GM12878 (cell line): Measurements from ENCODE around the gene TRIM67. TPM values are rescaled to one million over a fixed set of nuclear protein-coding genes. Genes with fewer than 3 reads are reported as not detected.

Experiments used
- ATAC-seq: fragments of 200-7000 bp; cut with Tn5 transposase; 3 replicates; pipeline ENCODE4 v1.9.1; 2020; ENCODE audit warnings: mild to moderate bottlenecking, moderate library complexity
- BruUV-seq: library from RNA; stranded (reverse); fragments of 400-500 nt; replicated peaks from 2 replicates; lab custom pipeline; 2021; lab: Mats Ljungman, UMichigan
- CTCF ChIA-PET: fragments of 300-600 bp; sonication (Branson Sonifier 250); formaldehyde crosslinking; extraction: SDS; loops from one replicate; lab custom pipeline; 2021; ENCODE audit warnings: inconsistent platforms; lab: Yijun Ruan, JAX
- POLR2A ChIA-PET: fragments of 350-600 bp; formaldehyde crosslinking; extraction: SDS; loops from one replicate; lab custom pipeline; 2021; ENCODE audit warnings: inconsistent platforms; lab: Charles Lee
- RAD21 ChIA-PET: fragments of 300-600 bp; sonication (Branson Sonifier 250); formaldehyde crosslinking; loops from one replicate; lab custom pipeline; 2023; ENCODE audit warnings: antibody characterized with exemption; ENCODE audit not compliant: unreplicated experiment; lab: Charles Lee
- SMC1A ChIA-PET: fragments of 300-600 bp; sonication (Branson Sonifier 250); formaldehyde crosslinking; loops from one replicate; lab custom pipeline; 2023; ENCODE audit not compliant: unreplicated experiment, uncharacterized antibody; lab: Charles Lee
- DNase-seq: peaks from one replicate; pipeline ENCODE4 v3.0.0-alpha.2; 2011; ENCODE audit warnings: low read depth, low spot score
- FAIRE-seq: peaks from 3 replicates; lab custom pipeline; 2011; peaks lifted over from hg19 to GRCh38; lab: Jason Lieb, UNC
- H2AFZ ChIP-seq: 2 replicates; pipeline ENCODE4 v1.6.0; 2011; ENCODE audit warnings: low read depth, low read length, control low read depth; ENCODE audit not compliant: control insufficient read depth
- H3K27ac ChIP-seq: 2 replicates; pipeline ENCODE4 v1.5.1; 2011; ENCODE audit warnings: control low read depth; ENCODE audit not compliant: control insufficient read depth, insufficient read depth
- H3K27me3 ChIP-seq, 2 experiments: replicated peaks in 1 of 2; 2 replicates each; pipeline versions ENCODE4 v1.6.0 to v1.6.1; 2011; ENCODE audit warnings: low read length in 1 of 2; ENCODE audit not compliant: control insufficient read depth in 2 of 2, insufficient read depth in 2 of 2
- H3K36me3 ChIP-seq, 2 experiments: 2 replicates each; pipeline ENCODE4 v1.5.1; 2011; ENCODE audit warnings: low read length in 1 of 2; ENCODE audit not compliant: control insufficient read depth in 2 of 2, insufficient read depth in 2 of 2
- H3K4me1 ChIP-seq: 2 replicates; pipeline ENCODE4 v1.6.1; 2011; ENCODE audit warnings: mild to moderate bottlenecking, low read length, moderate library complexity, mixed read lengths; ENCODE audit not compliant: control insufficient read depth, insufficient read depth
- H3K4me2 ChIP-seq: 2 replicates; pipeline ENCODE4 v1.6.0; 2011; ENCODE audit warnings: control low read depth; ENCODE audit not compliant: control insufficient read depth, insufficient read depth
- H3K4me3 ChIP-seq: fragments of 200-600 bp; sonication (generic); 2 replicates; pipeline ENCODE4 v1.5.1; 2016
- H3K79me2 ChIP-seq: 2 replicates; pipeline ENCODE4 v1.6.0; 2011; ENCODE audit warnings: low read length; ENCODE audit not compliant: control insufficient read depth, insufficient read depth
- H3K9ac ChIP-seq: 2 replicates; pipeline ENCODE4 v1.8.0; 2011; ENCODE audit warnings: low read length, control low read depth, mixed read lengths; ENCODE audit not compliant: control insufficient read depth, insufficient read depth
- H3K9me3 ChIP-seq: replicated peaks from 3 replicates; pipeline ENCODE4 v1.5.1; 2011; ENCODE audit warnings: mild to moderate bottlenecking, low read length; ENCODE audit not compliant: control insufficient read depth, insufficient read depth
- H4K20me1 ChIP-seq: 2 replicates; pipeline ENCODE4 v1.6.0; 2011; ENCODE audit not compliant: control insufficient read depth, insufficient read depth
- BCLAF1 ChIP-seq: fragments of 450-650 bp; IDR thresholded peaks from 2 replicates; pipeline ENCODE4 v1.6.1; 2017; ENCODE audit warnings: antibody characterized with exemption, mild to moderate bottlenecking, moderate library complexity
- CBX5 ChIP-seq: sonication (generic); IDR thresholded peaks from 2 replicates; pipeline ENCODE4 v1.6.1; 2016; ENCODE audit warnings: low read depth, moderate library complexity, mild to moderate bottlenecking, inconsistent platforms
- CHD4 ChIP-seq: fragments of 200-600 bp; sonication (generic); IDR thresholded peaks from 2 replicates; pipeline ENCODE4 v1.6.1; 2016; ENCODE audit warnings: mild to moderate bottlenecking
- CREM ChIP-seq: IDR thresholded peaks from 2 replicates; pipeline ENCODE4 v1.6.1; 2014; ENCODE audit warnings: antibody characterized with exemption, low read depth
- ELK1 ChIP-seq: IDR thresholded peaks from 2 replicates; pipeline ENCODE4 v1.6.1; 2012; ENCODE audit warnings: low read depth, low read length, improper control_type of control experiment
- ETV6 ChIP-seq, 2 experiments: fragments of 450-650 bp in 1 of 2; IDR thresholded peaks in 1 of 2; conservative IDR thresholded peaks in 1 of 2; 2 replicates each; pipeline ENCODE4 v1.6.1; 2014; ENCODE audit warnings: antibody characterized with exemption in 1 of 2, borderline replicate concordance in 1 of 2, low read depth in 1 of 2, mild to moderate bottlenecking in 1 of 2, moderate library complexity in 1 of 2
- HDAC6 ChIP-seq: fragments of 200-600 bp; sonication (generic); IDR thresholded peaks from one replicate; pipeline ENCODE4 v1.8.0; 2017; ENCODE audit warnings: antibody characterized with exemption; ENCODE audit not compliant: unreplicated experiment
- NFXL1 ChIP-seq: fragments of 450-650 bp; IDR thresholded peaks from 2 replicates; pipeline ENCODE4 v1.6.1; 2017; ENCODE audit warnings: antibody characterized with exemption, mild to moderate bottlenecking, borderline replicate concordance
- PAX8 ChIP-seq: fragments of 450-650 bp; IDR thresholded peaks from 2 replicates; pipeline ENCODE4 v1.6.1; 2017; ENCODE audit warnings: mild to moderate bottlenecking, moderate library complexity
- POLR2AphosphoS2 ChIP-seq: IDR thresholded peaks from 2 replicates; pipeline ENCODE4 v1.6.1; 2011; ENCODE audit warnings: low read depth, mild to moderate bottlenecking, low read length, improper control_type of control experiment, moderate library complexity
- POLR2AphosphoS5 ChIP-seq: IDR thresholded peaks from 2 replicates; pipeline ENCODE4 v1.6.1; 2011; ENCODE audit warnings: mild to moderate bottlenecking, low read length, inconsistent platforms
- RELB ChIP-seq: fragments of 450-650 bp; IDR thresholded peaks from 2 replicates; pipeline ENCODE4 v1.6.1; 2017; ENCODE audit warnings: low read depth, mild to moderate bottlenecking, moderate library complexity
- SREBF2 ChIP-seq: IDR thresholded peaks from 2 replicates; pipeline ENCODE4 v1.6.1; 2012; ENCODE audit warnings: mild to moderate bottlenecking, low read length
- WGBS: methylation state at CpG from one replicate; pipeline ENCODE4 v1.1.6; 2016; ENCODE audit warnings: low lambda C conversion rate; ENCODE audit not compliant: insufficient replicate concordance, insufficient coverage; ENCODE audit errors: missing lambda C conversion rate; 5-methylcytosine and 5-hydroxymethylcytosine counted together
- in situ Hi-C: fragments of 300-500 bp; cut with MboI; formaldehyde crosslinking; loops from 9 replicates; pipeline ENCODE4 v1.14.3; 2018; ENCODE audit warnings: mixed read lengths
- intact Hi-C: fragments of 100-400 bp; cut with micrococcal nuclease; formaldehyde crosslinking; loops from one replicate; pipeline ENCODE4 v1.14.2; 2022; ENCODE audit not compliant: unreplicated experiment
- polyA plus RNA-seq, 11 experiments: library from polyadenylated mRNA; depleted of rRNA in 4 of 11; unstranded in 6 of 11; stranded (reverse) in 5 of 11; fragments of >200 nt; fragmentation: Nextera tagmentation in 4 of 11; fragmentation: Illumina TruSeq in 1 of 11; extraction: Ambion mirVana in 4 of 11; extraction: Trizol in 1 of 11; gene quantifications; 1 replicate in 1 of 11; 2 replicates in 10 of 11; pipeline versions ENCODE4 v1.2.1 to v1.2.3, GENCODE V29; 2011 to 2016; ENCODE audit warnings: inconsistent platforms in 2 of 11, missing spikeins in 2 of 11, low read depth in 1 of 11
- total RNA-seq, 4 experiments: library from RNA; depleted of rRNA in 3 of 4; stranded (reverse); fragments of >200 nt in 3 of 4; fragmentation: Illumina TruSeq in 1 of 4; extraction: Trizol in 1 of 4; gene quantifications; 2 replicates each; pipeline versions ENCODE4 v1.2.1 to v1.2.3, GENCODE V29; 2013 to 2021

The TRIM67 gene
- total and polyA plus RNA-seq, 10 of the 15 experiments (the other 5 are each of a cell fraction or from before 2014, with no cell fraction given) = under 0.01 to 0.01 TPM; not detected in 8

GRCh38 chr1:231248778-231249177 lies 86.9 kb downstream of the TRIM67 start:
- BruUV-seq = no TSS peak
- 96% methylated on average over 1 of the region's 1 CpG for WGBS
- H3K79me2 ChIP-seq = peaks cover 17% of the 10 kb centered on the region
- no peak for TF ChIP-seq POLR2AphosphoS2
- TF ChIP-seq NFXL1 = no peak
- no peak for TF ChIP-seq CHD4
- TF ChIP-seq POLR2AphosphoS5 = no peak
- TF ChIP-seq, all 136 proteins: peak for 0
- DNase-seq = no peak
- no peaks in the 10 kb centered on the region; the same call in 2 of the 3 replicates for H3K9me3 ChIP-seq
- no peaks in the 10 kb centered on the region for H4K20me1 ChIP-seq
- intact Hi-C loops (no loop called here), in situ Hi-C loops (no loop called here)
- H3K27me3 ChIP-seq = no peaks in the 10 kb centered on the region
- no peak overlapping the region for H3K4me2 ChIP-seq
- RAD21 ChIA-PET = no interaction called here
- CTCF ChIA-PET = no interaction called here
- SMC1A ChIA-PET = no interaction called here
- no peak overlapping the region for H2AFZ ChIP-seq
- POLR2A ChIA-PET = no interaction called here
- ATAC-seq = no peak
- H3K27ac ChIP-seq = no peak overlapping the region
- H3K36me3 ChIP-seq = peaks cover 1 to 5% of the 10 kb centered on the region in 2 experiments; a peak in 3 of 4 replicates
- no peaks in the 10 kb centered on the region for H3K4me1 ChIP-seq
- H3K4me3 ChIP-seq = no peak overlapping the region
- H3K9ac ChIP-seq = no peak overlapping the region
- peak; percentile 69 for FAIRE-seq

GRCh38 chr1:231252336-231252735 lies 90.5 kb downstream of the TRIM67 start:
- Histone ChIP-seq H3K9ac (no peak overlapping the region), H3K36me3 (peaks cover 1 to 19% of the 10 kb centered on the region in 2 experiments; a peak in 3 of 4 replicates), H3K27ac (no peak overlapping the region), H3K27me3 (no peaks in the 10 kb centered on the region), H3K9me3 (peaks cover 3% of the 10 kb centered on the region; the same call in 2 of the 3 replicates), H3K4me1 (no peaks in the 10 kb centered on the region), H4K20me1 (no peaks in the 10 kb centered on the region), H3K79me2 (peaks cover under 1% of the 10 kb centered on the region), H2AFZ (no peak overlapping the region), H3K4me3 (no peak overlapping the region), H3K4me2 (no peak overlapping the region)
- no peak for ATAC-seq
- no peak for FAIRE-seq
- ChIA-PET RAD21 (no interaction called here), POLR2A (no interaction called here), SMC1A (no interaction called here), CTCF (no interaction called here)
- in situ Hi-C loops = no loop called here
- 95% methylated on average over 3 of the region's 3 CpGs for WGBS
- intact Hi-C loops = no loop called here
- no TSS peak for BruUV-seq
- DNase-seq = no peak
- TF ChIP-seq ELK1 (no peak), CREM (no peak), PAX8 (no peak), HDAC6 (no peak), SREBF2 (no peak), BCLAF1 (no peak), CBX5 (no peak), ETV6 (conservative IDR thresholded peaks at IDR 0.05 in 1 of 2, IDR thresholded peaks at IDR 0.05 in 1 of 2; ENCODE audit: borderline replicate concordance in 1 of 2, low read depth in 1 of 2) (no peak), RELB (no peak)
